Urothelium cell line (cell line): ENCODE measurements around the gene HBB.
"Not testable (repeated sequence)": the region's sequence is repeated elsewhere in the genome, so short reads cannot be mapped to it uniquely, and the experiment has no call there.

Source experiments
- DNase-seq: peaks from one replicate; pipeline ENCODE4 v3.0.0; 2011; ENCODE audit warnings: low spot score, mixed read lengths
- FAIRE-seq: peaks from 2 replicates; lab custom pipeline; 2011; peaks lifted over from hg19 to GRCh38; lab: Jason Lieb, UNC

HBB gene

DNA sequence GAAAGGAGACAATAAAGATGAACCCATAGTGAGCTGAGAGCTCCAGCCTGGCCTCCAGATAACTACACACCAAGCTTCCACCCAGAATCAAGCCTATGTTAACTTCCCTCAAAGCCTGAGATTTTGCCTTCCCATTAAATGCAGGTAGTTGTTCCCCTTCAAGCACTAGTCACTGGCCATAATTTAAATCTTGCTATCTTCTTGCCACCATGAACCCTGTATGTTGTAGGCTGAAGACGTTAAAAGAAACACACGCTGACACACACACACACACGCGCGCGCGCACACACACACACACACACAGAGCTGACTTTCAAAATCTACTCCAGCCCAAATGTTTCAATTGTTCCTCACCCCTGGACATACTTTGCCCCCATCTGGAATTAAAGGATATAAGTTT is 21.6 kb upstream of the HBB start:
- FAIRE-seq, DNase-seq: not testable (repeated sequence)

GRCh38 chr11:5247472-5248192 is 20.8 kb upstream of the HBB start:
- DNase-seq (no peak), FAIRE-seq (no peak)

GRCh38 chr11:5246772-5247471 is 20.1 kb upstream of the HBB start:
- no peak for FAIRE-seq

GRCh38 chr11:5245155-5245554 is 18.3 kb upstream of the HBB start:
- DNase-seq (no peak), FAIRE-seq (no peak)

More at GRCh38 chr11:5246772-5247471, 20.1 kb upstream of the HBB start:
- DNase-seq = no peak

DNA sequence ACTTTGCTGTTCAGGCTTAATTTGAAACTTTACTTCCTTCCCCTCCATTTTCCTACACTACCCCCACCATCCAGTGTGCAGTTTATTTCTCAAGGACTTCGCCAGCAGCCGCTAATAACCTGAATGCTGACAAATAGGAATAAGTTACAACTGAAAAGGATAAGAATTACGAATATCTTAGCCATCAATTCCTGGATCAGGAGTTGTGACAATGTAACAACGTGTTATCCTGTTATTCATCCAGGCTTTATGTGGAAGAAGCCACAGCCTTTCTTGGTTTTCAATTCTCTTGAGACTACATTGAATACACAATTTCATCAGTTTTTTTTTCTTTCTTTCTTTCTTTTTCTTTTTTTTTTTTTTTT is 16.9 kb upstream of the HBB start:
- DNase-seq (no peak), FAIRE-seq (no peak)

GRCh38 chr11:5242933-5243815 is 16.3 kb upstream of the HBB start:
- DNase-seq (no peak), FAIRE-seq (no peak)

GRCh38 chr11:5242208-5242607 is 15.3 kb upstream of the HBB start:
- no peak for FAIRE-seq

GRCh38 chr11:5241458-5241857 is 14.6 kb upstream of the HBB start:
- no peak for DNase-seq
- no peak for FAIRE-seq

More at GRCh38 chr11:5242208-5242607, 15.3 kb upstream of the HBB start:
- DNase-seq = no peak

- FAIRE-seq (no peak), DNase-seq (no peak)
These were observed 13.6 kb upstream of the HBB start for GRCh38 chr11:5240458-5240857.

DNA sequence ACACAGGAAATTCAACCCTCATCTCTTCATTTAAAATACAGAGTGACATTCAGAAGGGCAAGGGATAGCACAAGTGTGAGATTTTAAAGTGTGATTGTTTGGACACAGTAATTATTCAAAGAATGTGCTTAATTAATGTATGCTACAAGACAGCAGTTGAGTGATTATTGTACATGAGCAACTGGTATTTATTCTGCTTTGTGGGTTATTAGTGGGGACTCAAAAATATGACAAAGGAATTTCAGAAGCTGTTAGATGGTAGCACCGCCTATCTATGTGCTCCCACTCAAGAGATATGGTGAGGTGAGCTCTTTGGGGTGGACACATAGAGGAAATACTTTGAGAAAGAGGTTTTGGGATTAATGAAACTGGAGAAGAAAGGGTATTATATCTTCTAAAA is 13.2 kb upstream of the HBB start:
- DNase-seq = no peak

GRCh38 chr11:5239046-5239445 is 12.2 kb upstream of the HBB start:
- DNase-seq = no peak
- FAIRE-seq = no peak

More for the DNA sequence above, 13.2 kb upstream of the HBB start:
- no peak for FAIRE-seq

DNA sequence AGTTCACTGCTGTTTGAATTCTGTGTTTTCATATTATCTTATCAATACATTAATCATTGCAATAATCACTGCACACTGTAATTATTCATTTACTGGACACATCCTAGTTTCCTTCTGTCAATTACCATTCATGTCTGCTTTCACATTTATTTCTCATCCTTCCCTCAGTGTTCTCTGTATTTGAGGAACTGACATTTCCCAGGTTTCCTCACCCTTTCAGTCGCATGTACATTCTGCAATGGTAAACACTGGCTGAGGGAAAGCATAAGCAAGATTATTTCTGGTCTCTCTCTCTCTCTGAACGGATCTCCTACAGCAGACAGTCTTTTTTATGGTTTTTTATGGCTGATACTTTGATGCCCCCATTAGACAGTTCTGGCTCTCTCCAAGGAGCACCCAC is 11.6 kb upstream of the HBB start:
- DNase-seq (no peak), FAIRE-seq (no peak)

- no peak for DNase-seq
- FAIRE-seq = no peak
These were observed 10.5 kb upstream of the HBB start for GRCh38 chr11:5237420-5237819.

GRCh38 chr11:5235364-5236095 is 8.7 kb upstream of the HBB start:
- DNase-seq = no peak
- FAIRE-seq = no peak

GRCh38 chr11:5234381-5234834 is 7.5 kb upstream of the HBB start, which contains the start of gene HBD:
HBD (minus strand) TSS chr11:5234483; CDS start chr11:5234433, 50 bp downstream.
- no peak for DNase-seq
- no peak for FAIRE-seq

DNA sequence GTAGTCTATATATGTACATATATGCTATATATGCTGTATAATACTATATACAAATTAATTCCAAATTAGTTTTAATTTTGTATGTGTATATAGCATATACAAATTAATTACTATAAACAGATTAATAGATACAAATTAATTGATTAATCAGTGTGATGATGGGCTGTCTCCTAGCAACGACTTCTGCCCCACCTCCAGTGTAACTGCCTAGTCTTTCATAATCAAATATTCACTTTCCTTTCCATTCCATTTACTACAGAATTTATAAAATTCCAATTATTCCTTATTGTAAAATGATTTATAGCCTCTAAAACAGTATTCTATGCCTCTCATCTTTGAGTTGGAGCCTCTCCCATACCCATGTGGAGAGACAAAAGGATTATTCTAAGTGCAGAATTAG is 6.4 kb upstream of the HBB start:
- FAIRE-seq (no peak), DNase-seq (no peak)

DNA sequence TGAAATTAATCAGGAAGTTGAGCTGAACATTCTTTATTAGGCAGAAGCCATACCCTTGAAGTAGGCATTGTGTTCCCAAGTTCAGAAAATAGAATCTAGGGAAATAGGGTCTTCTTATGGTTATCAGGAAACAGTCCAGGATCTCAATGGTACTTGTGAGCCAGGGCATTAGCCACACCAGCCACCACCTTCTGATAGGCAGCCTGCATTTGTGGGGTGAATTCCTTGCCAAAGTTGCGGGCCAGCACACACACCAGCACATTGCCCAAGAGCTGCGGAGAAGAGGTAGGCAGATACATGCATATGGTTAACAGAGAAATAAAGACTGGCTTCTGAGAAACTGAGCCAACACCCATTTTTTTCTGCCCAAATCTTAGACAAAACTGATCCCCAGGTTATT is 6.0 kb upstream of the HBB start:
- no peak for DNase-seq
- FAIRE-seq = no peak

GRCh38 chr11:5232176-5232575 is 5.3 kb upstream of the HBB start:
- no peak for FAIRE-seq
- no peak for DNase-seq

- no peak for DNase-seq
- FAIRE-seq = no peak
These were observed 4.2 kb upstream of the HBB start for GRCh38 chr11:5231111-5231510.

- FAIRE-seq = no peak
These were observed 3.4 kb upstream of the HBB start for GRCh38 chr11:5230266-5230665.

GRCh38 chr11:5229796-5230195 is 2.9 kb upstream of the HBB start:
- no peak for FAIRE-seq
- no peak for DNase-seq

More at GRCh38 chr11:5230266-5230665, 3.4 kb upstream of the HBB start:
- no peak for DNase-seq
